Trophoblast cell (in vitro differentiated cells and primary cell): ENCODE results near the gene FRMD1.

Experiments
- DNase-seq, 2 donors: peaks; one replicate each; pipeline ENCODE4 v3.0.0-alpha.2; 2016
- H2AFZ ChIP-seq: 2 replicates; pipeline ENCODE4 v1.6.1; 2013; ENCODE audit warnings: low read length, moderate library complexity, mild to moderate bottlenecking; ENCODE audit not compliant: insufficient read depth, poor library complexity
- H2AK5ac ChIP-seq: 2 replicates; pipeline ENCODE4 v1.6.1; 2013; ENCODE audit warnings: mild to moderate bottlenecking, low read length
- H2BK120ac ChIP-seq: 2 replicates; pipeline ENCODE4 v1.6.1; 2013; ENCODE audit warnings: low read length, mild to moderate bottlenecking, moderate library complexity; ENCODE audit not compliant: insufficient read depth, poor library complexity
- H2BK12ac ChIP-seq: 2 replicates; pipeline ENCODE4 v1.6.1; 2013; ENCODE audit warnings: mild to moderate bottlenecking, low read length, moderate library complexity
- H2BK5ac ChIP-seq: 2 replicates; pipeline ENCODE4 v1.6.1; 2013; ENCODE audit warnings: low read length, low read depth, moderate library complexity, mild to moderate bottlenecking; ENCODE audit not compliant: poor library complexity
- H3K14ac ChIP-seq: 2 replicates; pipeline ENCODE4 v1.6.1; 2013; ENCODE audit warnings: mild to moderate bottlenecking, low read length
- H3K18ac ChIP-seq: 2 replicates; pipeline ENCODE4 v1.6.1; 2013; ENCODE audit warnings: mild to moderate bottlenecking, low read length
- H3K23ac ChIP-seq: 2 replicates; pipeline ENCODE4 v1.6.1; 2013; ENCODE audit warnings: low read length
- H3K27ac ChIP-seq: 2 replicates; pipeline ENCODE4 v1.5.1; 2013; ENCODE audit warnings: low read depth, mild to moderate bottlenecking, inconsistent platforms, low read length, moderate library complexity
- H3K27me3 ChIP-seq: 2 replicates; pipeline ENCODE4 v1.6.1; 2013; ENCODE audit warnings: inconsistent platforms, mild to moderate bottlenecking, low read length, moderate library complexity; ENCODE audit not compliant: insufficient read depth
- H3K36me3 ChIP-seq, 2 experiments: 1 replicate in 1 of 2; 2 replicates in 1 of 2; pipeline ENCODE4 v1.6.1; 2013; ENCODE audit warnings: low read length in 2 of 2, mild to moderate bottlenecking in 2 of 2, moderate library complexity in 1 of 2; ENCODE audit not compliant: insufficient read depth in 2 of 2, control insufficient read depth in 1 of 2
- H3K4ac ChIP-seq: 2 replicates; pipeline ENCODE4 v1.6.1; 2013; ENCODE audit warnings: low read depth, mild to moderate bottlenecking, low read length, moderate library complexity
- H3K4me1 ChIP-seq, 2 experiments: 1 replicate in 1 of 2; 2 replicates in 1 of 2; pipeline ENCODE4 v1.6.1; 2013; ENCODE audit warnings: low read length in 2 of 2, mild to moderate bottlenecking in 2 of 2, moderate library complexity in 1 of 2; ENCODE audit not compliant: insufficient read depth in 2 of 2, control insufficient read depth in 1 of 2
- H3K4me2 ChIP-seq: 2 replicates; pipeline ENCODE4 v1.6.1; 2013; ENCODE audit warnings: inconsistent platforms, mild to moderate bottlenecking, low read length, moderate library complexity
- H3K4me3 ChIP-seq: 2 replicates; pipeline ENCODE4 v1.5.1; 2013; ENCODE audit warnings: mild to moderate bottlenecking, low read depth, low read length, inconsistent platforms
- H3K79me1 ChIP-seq: one replicate; pipeline ENCODE4 v1.6.1; 2013; ENCODE audit warnings: low read length
- H3K79me2 ChIP-seq: 2 replicates; pipeline ENCODE4 v1.6.1; 2013; ENCODE audit warnings: low read length, mild to moderate bottlenecking; ENCODE audit not compliant: control insufficient read depth, insufficient read depth, poor library complexity
- H3K9ac ChIP-seq: 2 replicates; pipeline ENCODE4 v1.6.1; 2013; ENCODE audit warnings: mild to moderate bottlenecking, low read length
- H3K9me3 ChIP-seq: 2 replicates; pipeline ENCODE4 v1.6.1; 2013; ENCODE audit warnings: low read depth, mild to moderate bottlenecking, control low read depth, inconsistent platforms, low read length; ENCODE audit not compliant: insufficient read depth
- H4K12ac ChIP-seq: 2 replicates; pipeline ENCODE4 v1.6.1; 2013; ENCODE audit warnings: low read depth, mild to moderate bottlenecking, low read length, moderate library complexity
- H4K8ac ChIP-seq: 2 replicates; pipeline ENCODE4 v1.6.1; 2013; ENCODE audit warnings: low read depth, mild to moderate bottlenecking, low read length, moderate library complexity
- H4K91ac ChIP-seq: one replicate; pipeline ENCODE4 v1.6.1; 2013; ENCODE audit warnings: low read depth, mild to moderate bottlenecking, low read length, moderate library complexity
- WGBS: extraction: QIAGEN DNeasy Blood & Tissue Kit; methylation state at CpG from one replicate; pipeline ENCODE4 v1.1.7; 2013; ENCODE audit warnings: missing lambda C conversion rate; ENCODE audit not compliant: insufficient read length, insufficient coverage; ENCODE audit errors: extremely low coverage; 5-methylcytosine and 5-hydroxymethylcytosine counted together

The FRMD1 gene

DNA sequence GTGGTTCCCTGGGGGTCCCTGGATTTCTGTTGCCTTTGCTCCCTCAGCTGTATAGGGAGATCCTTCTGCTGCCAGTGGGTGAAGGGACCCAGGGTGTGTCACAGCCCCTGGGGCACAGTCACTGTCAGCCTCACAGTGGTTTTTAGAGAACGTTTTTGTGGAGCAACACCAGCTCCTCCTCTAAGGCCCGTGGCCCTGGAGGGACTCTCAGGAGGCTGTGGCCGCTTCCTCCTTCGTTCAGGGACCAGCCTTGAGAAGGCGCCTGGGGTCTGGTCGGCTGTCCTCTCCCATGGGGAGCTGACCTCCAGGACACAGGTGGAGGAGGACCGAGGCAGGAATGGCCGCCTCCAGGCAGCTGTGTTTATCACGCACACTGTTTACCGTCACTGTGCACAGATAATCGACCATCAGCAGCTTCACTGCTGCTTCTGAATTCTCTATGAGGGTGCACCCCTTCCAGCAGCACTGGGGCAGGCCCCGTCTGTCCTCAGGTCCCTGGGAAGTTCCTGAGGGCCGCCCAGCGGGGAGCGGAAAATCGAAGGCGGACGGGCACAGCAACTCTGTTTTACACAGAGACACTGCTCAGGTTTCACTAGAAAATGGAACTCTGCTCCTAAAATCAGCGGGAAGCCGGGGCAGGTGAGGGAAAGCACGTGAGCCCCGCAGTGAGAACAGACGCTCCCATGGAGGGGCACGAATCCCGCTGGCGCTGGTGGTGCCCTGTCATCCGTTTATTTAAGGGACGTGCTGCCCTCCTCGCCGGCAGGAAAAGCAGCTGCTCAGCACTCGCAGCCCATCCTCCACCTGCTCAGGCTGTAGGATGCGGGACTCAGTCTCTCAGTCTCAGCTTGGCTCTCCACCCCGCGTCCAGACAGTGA, 10.4 kb upstream of the FRMD1 start:
- H3K9ac ChIP-seq = no peak overlapping the region
- no peak overlapping the region for H3K14ac ChIP-seq
- peaks cover 4% of the 10 kb centered on the region for H3K79me1 ChIP-seq
- no peak overlapping the region for H2AFZ ChIP-seq
- no peaks in the 10 kb centered on the region for H3K36me3 ChIP-seq
- H3K4me2 ChIP-seq = no peak overlapping the region
- H2BK120ac ChIP-seq = no peak overlapping the region
- H4K91ac ChIP-seq = no peak overlapping the region
- H2AK5ac ChIP-seq = no peak overlapping the region
- WGBS = no CpG with 5 or more reads among the region's 34 CpGs
- peak overlapping the region; percentile 3 for H2BK12ac ChIP-seq
- H2BK5ac ChIP-seq = no peak overlapping the region
- no peak overlapping the region for H4K12ac ChIP-seq
- DNase-seq = peak; percentile 62 to 65
- no peak overlapping the region for H3K18ac ChIP-seq
- H3K27me3 ChIP-seq = no peaks in the 10 kb centered on the region
- peaks cover 15 to 16% of the 10 kb centered on the region in 2 experiments for H3K4me1 ChIP-seq
- H3K4me3 ChIP-seq = no peak overlapping the region
- H3K27ac ChIP-seq = no peak overlapping the region
- no peak overlapping the region for H3K4ac ChIP-seq
- H3K9me3 ChIP-seq = peaks cover 6% of the 10 kb centered on the region
- no peak overlapping the region for H3K23ac ChIP-seq
- no peaks in the 10 kb centered on the region for H3K79me2 ChIP-seq
- no peak overlapping the region for H4K8ac ChIP-seq

DNA sequence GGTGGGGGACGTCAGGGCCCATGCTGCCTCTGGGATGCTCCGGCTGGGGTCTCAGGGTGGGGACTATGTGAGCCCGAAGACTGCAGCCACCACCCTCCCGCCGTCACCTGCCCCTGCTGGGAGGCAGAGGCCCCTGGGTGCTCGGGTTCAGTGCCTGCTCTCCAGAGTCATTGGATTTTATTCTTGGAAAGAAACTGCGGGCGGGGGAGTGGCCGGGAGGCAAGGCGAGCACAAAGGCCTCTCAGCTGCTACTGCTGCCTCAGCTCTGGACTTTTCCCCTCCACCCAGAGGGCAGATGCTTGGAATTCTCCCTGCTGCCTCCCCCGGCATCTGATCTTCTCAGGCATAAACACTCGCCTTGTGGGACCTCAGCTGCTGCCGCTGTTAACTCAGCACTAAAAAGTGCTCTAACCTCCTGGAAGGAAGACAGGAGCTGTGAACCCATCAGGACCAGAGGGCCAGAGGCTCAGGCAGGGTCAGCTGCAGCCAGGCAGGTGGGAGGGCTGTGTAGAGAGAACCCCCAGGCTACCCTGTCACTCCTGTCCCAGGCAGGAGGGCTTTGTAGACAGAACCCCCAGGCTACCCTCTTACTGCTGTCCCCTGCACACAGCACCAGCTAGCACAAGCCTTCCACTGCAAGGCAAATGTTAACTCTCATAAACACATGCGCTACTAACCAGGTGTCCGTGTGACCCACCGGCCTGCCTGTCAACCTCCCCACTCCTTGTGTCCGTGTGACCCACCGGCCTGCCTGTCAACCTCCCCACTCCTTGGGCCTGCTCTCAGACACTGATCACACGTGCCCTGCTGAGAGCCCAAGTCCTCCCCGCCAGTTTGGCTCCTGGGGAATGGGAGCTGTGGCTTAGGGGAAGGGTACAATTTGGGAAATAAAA, 9.4 kb upstream of the FRMD1 start:
- Histone ChIP-seq H3K4me1 (peaks cover 15 to 16% of the 10 kb centered on the region in 2 experiments), H3K9ac (no peak overlapping the region), H3K23ac (no peak overlapping the region), H3K27me3 (no peaks in the 10 kb centered on the region), H4K8ac (no peak overlapping the region), H2BK12ac (peak overlapping the region; percentile 5), H3K14ac (no peak overlapping the region), H3K36me3 (no peaks in the 10 kb centered on the region), H3K79me2 (no peaks in the 10 kb centered on the region), H4K12ac (no peak overlapping the region), H4K91ac (no peak overlapping the region), H3K18ac (no peak overlapping the region), H2BK120ac (peak overlapping the region; percentile 26), H2BK5ac (no peak overlapping the region), H3K4ac (no peak overlapping the region), H3K9me3 (peaks cover 6% of the 10 kb centered on the region), H3K79me1 (peaks cover 4% of the 10 kb centered on the region), H3K4me2 (no peak overlapping the region), H3K4me3 (no peak overlapping the region), H3K27ac (peak overlapping the region; percentile 14), H2AFZ (no peak overlapping the region), H2AK5ac (no peak overlapping the region)
- no CpG with 5 or more reads among the region's 20 CpGs for whole genome bisulfite sequencing
- DNase-seq = peak; percentile 95 to 96

DNA sequence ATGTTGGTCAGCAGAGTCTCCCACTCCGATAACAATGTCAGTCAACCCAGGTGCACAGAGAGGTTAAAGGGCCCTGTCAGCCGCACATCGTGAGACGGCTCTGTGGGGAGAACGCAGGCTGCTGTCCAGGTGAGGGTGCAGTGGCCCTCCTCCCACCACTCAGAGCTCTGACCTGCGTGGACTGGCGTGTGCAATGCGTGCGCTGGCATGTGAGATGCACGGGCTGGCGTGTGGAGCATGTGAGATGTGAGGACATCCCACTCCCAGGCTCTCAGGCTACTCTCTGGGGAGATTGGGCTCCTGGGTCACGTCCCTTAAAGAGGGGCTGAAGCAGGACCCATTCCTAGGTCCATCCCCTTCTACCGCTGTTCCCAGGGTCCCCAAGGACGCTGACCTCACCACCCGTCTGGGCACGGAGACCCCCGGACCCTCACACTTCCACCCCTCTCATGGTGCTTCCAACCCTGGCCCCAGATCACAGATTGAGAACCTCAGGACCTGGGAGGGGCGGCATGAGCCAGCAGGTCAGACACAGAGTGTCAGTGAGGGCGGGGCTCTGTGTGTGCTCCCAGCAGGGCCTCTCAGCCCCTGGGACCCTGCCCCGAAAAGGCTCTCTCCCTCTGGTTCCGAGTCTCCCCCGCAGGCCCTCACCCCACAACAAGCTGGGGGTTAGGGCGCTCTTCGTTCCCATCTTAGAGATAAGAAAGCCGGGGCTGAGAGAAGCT, 8.6 kb upstream of the FRMD1 start:
- H3K4me1 ChIP-seq = peaks cover 15 to 16% of the 10 kb centered on the region in 2 experiments
- no peaks in the 10 kb centered on the region for H3K27me3 ChIP-seq
- H3K4ac ChIP-seq = no peak overlapping the region

DNA sequence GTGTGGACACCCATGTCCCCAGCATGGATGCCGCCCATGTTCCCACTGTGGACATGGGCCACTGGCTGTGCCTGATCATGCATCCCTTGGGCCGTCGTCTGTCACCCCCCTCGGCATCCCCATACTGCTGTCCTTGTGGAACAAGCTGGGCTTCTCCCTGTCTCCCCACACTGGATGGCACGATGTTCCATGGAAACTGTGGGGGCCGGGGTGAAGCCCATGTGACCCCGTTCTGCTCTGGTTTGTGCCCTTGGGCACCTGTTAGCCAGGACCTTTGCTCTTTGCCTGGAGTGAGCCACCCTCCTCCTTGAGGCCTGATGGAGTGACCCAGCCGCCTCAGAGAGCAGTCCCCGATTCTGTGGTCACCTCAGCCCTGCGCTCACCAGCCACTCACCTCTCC, 7.6 kb upstream of the FRMD1 start:
- peaks cover 4% of the 10 kb centered on the region for H3K79me1 ChIP-seq
- H3K27ac ChIP-seq = no peak overlapping the region
- H3K4ac ChIP-seq = no peak overlapping the region
- peaks cover 15 to 16% of the 10 kb centered on the region in 2 experiments for H3K4me1 ChIP-seq
- no peak overlapping the region for H4K8ac ChIP-seq
- H3K36me3 ChIP-seq = no peaks in the 10 kb centered on the region
- H4K12ac ChIP-seq = no peak overlapping the region
- peaks cover 4% of the 10 kb centered on the region for H3K9me3 ChIP-seq
- H3K79me2 ChIP-seq = no peaks in the 10 kb centered on the region
- DNase-seq = no peak
- no peak overlapping the region for H2BK5ac ChIP-seq
- no peak overlapping the region for H4K91ac ChIP-seq
- H3K9ac ChIP-seq = no peak overlapping the region
- H3K23ac ChIP-seq = no peak overlapping the region
- H2BK120ac ChIP-seq = no peak overlapping the region
- WGBS = no CpG with 5 or more reads among the region's 10 CpGs
- H2BK12ac ChIP-seq = no peak overlapping the region
- H3K14ac ChIP-seq = no peak overlapping the region
- H3K27me3 ChIP-seq = no peaks in the 10 kb centered on the region
- H3K4me3 ChIP-seq = no peak overlapping the region
- no peak overlapping the region for H3K4me2 ChIP-seq
- no peak overlapping the region for H3K18ac ChIP-seq
- H2AFZ ChIP-seq = no peak overlapping the region
- H2AK5ac ChIP-seq = no peak overlapping the region

More for the DNA sequence above, 8.6 kb upstream of the FRMD1 start:
- peaks cover 6% of the 10 kb centered on the region for H3K9me3 ChIP-seq
- H2AK5ac ChIP-seq = no peak overlapping the region
- DNase-seq = no peak
- H2BK12ac ChIP-seq = peak overlapping the region; percentile 26
- H3K79me2 ChIP-seq = no peaks in the 10 kb centered on the region
- peaks cover 4% of the 10 kb centered on the region for H3K79me1 ChIP-seq
- H3K18ac ChIP-seq = no peak overlapping the region
- H3K4me2 ChIP-seq = no peak overlapping the region
- H4K12ac ChIP-seq = no peak overlapping the region
- H4K91ac ChIP-seq = no peak overlapping the region
- H2BK120ac ChIP-seq = peak overlapping the region; percentile 26
- WGBS = no CpG with 5 or more reads among the region's 25 CpGs
- H3K4me3 ChIP-seq = no peak overlapping the region
- H3K27ac ChIP-seq = no peak overlapping the region
- no peak overlapping the region for H4K8ac ChIP-seq
- H3K36me3 ChIP-seq = no peaks in the 10 kb centered on the region
- peak overlapping the region; percentile 19 for H3K14ac ChIP-seq
- H2BK5ac ChIP-seq = no peak overlapping the region
- H2AFZ ChIP-seq = no peak overlapping the region
- no peak overlapping the region for H3K9ac ChIP-seq
- no peak overlapping the region for H3K23ac ChIP-seq
